Psoas muscle (tissue), 7 donors: Measurements from ENCODE around the gene SLC34A3. TPM values are rescaled to one million over a fixed set of nuclear protein-coding genes. Genes with fewer than 3 reads are reported as not detected.

ENCODE experiments used
- polyA plus RNA-seq, 3 donors: library from polyadenylated mRNA; stranded (reverse); fragments of 200-250 nt; gene quantifications; one replicate each; pipeline ENCODE4 v1.2.3, GENCODE V29; 2013
- total RNA-seq, 4 donors: library from RNA; stranded (reverse); fragmentation: NEBNext Ultra II Directional in 2 of 4; extraction: Animal tissue kit (Norgen Biotek cat#: 25700) in 2 of 4; gene quantifications; one replicate each; pipeline versions ENCODE4 v1.2.1 to v1.2.4, GENCODE V29; 2021 to 2023
- donor health status: healthy with polysubstance abuse.
- donor health status: DM: no; HTN: no; CAD: no; lungs with moderate emphysema.
- donor health status: Bipolar disorder and iron deficiency.
- donor health status: healthy.
- donor health status: DM: no; HTN: no; CAD: no.
- donor health status: DM: no; HTN: no; CAD: no.
- donor health status: DM: yes; HTN: yes; CAD: no.

SLC34A3 gene
- total and polyA plus RNA-seq, 7 donors = not detected

Other genes with a start within 250 kb of the SLC34A3 start
Only the 30 nearest of the 31 such genes appear.
- gene PAXX, start 238.5 kb upstream of the SLC34A3 start, total RNA-seq = 10 to 100 TPM in 3 of 4 donors, 1 to 10 TPM in 1; 9.4 to 15.6 (median 12.4) TPM
- gene PAXX, start 238.5 kb upstream of the SLC34A3 start, polyA plus RNA-seq = 10 to 100 TPM; 16.5 to 39.2 (median 25.2) TPM
- under 1 TPM in 3 of 4 donors, not detected in 1; 0.38 to 0.90 (median 0.54) TPM for gene CLIC3, start 234.3 kb upstream of the SLC34A3 start, total RNA-seq
- gene CLIC3, start 234.3 kb upstream of the SLC34A3 start, polyA plus RNA-seq = under 1 TPM; 0.55 to 0.94 (median 0.79) TPM
- gene ABCA2, start 202.7 kb upstream of the SLC34A3 start, total RNA-seq = 10 to 100 TPM; 12.2 to 23.5 (median 18.3) TPM
- gene ABCA2, start 202.7 kb upstream of the SLC34A3 start, polyA plus RNA-seq = 10 to 100 TPM in 1 of 3 donors, 1 to 10 TPM in 2; 6.9 to 11.1 (median 8.5) TPM
- gene FUT7, start 198.8 kb upstream of the SLC34A3 start, total RNA-seq = under 1 TPM in 1 of 4 donors, not detected in 3; 0.08 TPM
- gene FUT7, start 198.8 kb upstream of the SLC34A3 start, polyA plus RNA-seq = under 1 TPM in 2 of 3 donors, not detected in 1; 0.01 to 0.06 TPM
- gene NPDC1, start 184.7 kb upstream of the SLC34A3 start, total RNA-seq = 10 to 100 TPM; 17.3 to 32.1 (median 22.6) TPM
- 10 to 100 TPM; 14.8 to 23.2 (median 17.6) TPM for gene NPDC1, start 184.7 kb upstream of the SLC34A3 start, polyA plus RNA-seq
- gene ENTPD2, start 176.8 kb upstream of the SLC34A3 start, total RNA-seq = 1 to 10 TPM in 2 of 4 donors, under 1 TPM in 2; 0.59 to 1.4 (median 0.95) TPM
- under 1 TPM; 0.17 to 0.29 (median 0.28) TPM for gene ENTPD2, start 176.8 kb upstream of the SLC34A3 start, polyA plus RNA-seq
- under 1 TPM; 0.10 to 0.15 (median 0.12) TPM for gene SAPCD2, start 160.3 kb upstream of the SLC34A3 start, total RNA-seq
- gene SAPCD2, start 160.3 kb upstream of the SLC34A3 start, polyA plus RNA-seq = under 1 TPM in 2 of 3 donors, not detected in 1; 0.18 to 0.22 TPM
- gene UAP1L1, start 153.4 kb upstream of the SLC34A3 start, total RNA-seq = 1 to 10 TPM; 1.8 to 4.5 (median 3.0) TPM
- 1 to 10 TPM; 1.5 to 2.4 (median 1.7) TPM for gene UAP1L1, start 153.4 kb upstream of the SLC34A3 start, polyA plus RNA-seq
- gene MAN1B1, start 143.9 kb upstream of the SLC34A3 start, total RNA-seq = 10 to 100 TPM; 13.5 to 18.1 (median 14.4) TPM
- 10 to 100 TPM; 13.1 to 24.4 (median 21.8) TPM for gene MAN1B1, start 143.9 kb upstream of the SLC34A3 start, polyA plus RNA-seq
- gene DPP7, start 116.2 kb upstream of the SLC34A3 start, total RNA-seq = 10 to 100 TPM; 43.2 to 75.3 (median 67.5) TPM
- gene DPP7, start 116.2 kb upstream of the SLC34A3 start, polyA plus RNA-seq = 10 to 100 TPM; 34.8 to 67.7 (median 61.3) TPM
- gene GRIN1, start 91.7 kb upstream of the SLC34A3 start, total RNA-seq = not detected
- gene GRIN1, start 91.7 kb upstream of the SLC34A3 start, polyA plus RNA-seq = under 1 TPM in 1 of 3 donors, not detected in 2; 0.06 TPM
- gene LRRC26, start 60.9 kb upstream of the SLC34A3 start, total RNA-seq = not detected
- not detected for gene LRRC26, start 60.9 kb upstream of the SLC34A3 start, polyA plus RNA-seq
- not detected for gene TMEM210, start 58.8 kb upstream of the SLC34A3 start, total RNA-seq
- not detected for gene TMEM210, start 58.8 kb upstream of the SLC34A3 start, polyA plus RNA-seq
- gene ANAPC2, start 42.3 kb upstream of the SLC34A3 start, total RNA-seq = 10 to 100 TPM; 20.5 to 32.1 (median 24.3) TPM
- 10 to 100 TPM; 13.0 to 22.6 (median 21.6) TPM for gene ANAPC2, start 42.3 kb upstream of the SLC34A3 start, polyA plus RNA-seq
- 10 to 100 TPM; 51.5 to 65.4 (median 54.4) TPM for gene SSNA1, start 42.2 kb upstream of the SLC34A3 start, total RNA-seq
- gene SSNA1, start 42.2 kb upstream of the SLC34A3 start, polyA plus RNA-seq = 100 to 1,000 TPM; 101 to 176 (median 142) TPM
- gene TPRN, start 30.2 kb upstream of the SLC34A3 start, total RNA-seq = 10 to 100 TPM in 2 of 4 donors, 1 to 10 TPM in 2; 8.0 to 11.3 (median 9.8) TPM
- gene TPRN, start 30.2 kb upstream of the SLC34A3 start, polyA plus RNA-seq = 10 to 100 TPM in 1 of 3 donors, 1 to 10 TPM in 2; 3.6 to 11.1 (median 6.7) TPM
- gene TMEM203, start 25.3 kb upstream of the SLC34A3 start, total RNA-seq = 10 to 100 TPM; 31.2 to 40.1 (median 36.0) TPM
- gene TMEM203, start 25.3 kb upstream of the SLC34A3 start, polyA plus RNA-seq = 10 to 100 TPM; 30.6 to 71.6 (median 47.7) TPM
- 1 to 10 TPM; 2.2 to 4.4 (median 3.7) TPM for gene NDOR1, start 25.2 kb upstream of the SLC34A3 start, total RNA-seq
- 1 to 10 TPM; 1.5 to 6.3 (median 6.2) TPM for gene NDOR1, start 25.2 kb upstream of the SLC34A3 start, polyA plus RNA-seq
- 10 to 100 TPM in 1 of 4 donors, 1 to 10 TPM in 3; 4.8 to 12.8 (median 8.1) TPM for gene RNF208, start 8.7 kb upstream of the SLC34A3 start, total RNA-seq
- gene RNF208, start 8.7 kb upstream of the SLC34A3 start, polyA plus RNA-seq = 1 to 10 TPM; 5.9 to 6.4 (median 6.1) TPM
- under 1 TPM in 3 of 4 donors, not detected in 1; 0.18 to 0.77 (median 0.32) TPM for gene CYSRT1, start 5.7 kb upstream of the SLC34A3 start, total RNA-seq
- 1 to 10 TPM in 1 of 3 donors, under 1 TPM in 2; 0.08 to 1.1 (median 0.11) TPM for gene CYSRT1, start 5.7 kb upstream of the SLC34A3 start, polyA plus RNA-seq
- gene RNF224, start 3.4 kb upstream of the SLC34A3 start, total RNA-seq = not detected
- gene RNF224, start 3.4 kb upstream of the SLC34A3 start, polyA plus RNA-seq = under 1 TPM in 1 of 3 donors, not detected in 2; 0.01 TPM
- 100 to 1,000 TPM; 111 to 273 (median 230) TPM for gene TUBB4B, start 10.4 kb downstream of the SLC34A3 start, total RNA-seq
- gene TUBB4B, start 10.4 kb downstream of the SLC34A3 start, polyA plus RNA-seq = 100 to 1,000 TPM; 350 to 838 (median 389) TPM
- not detected for gene STPG3, start 20.4 kb downstream of the SLC34A3 start, total RNA-seq
- gene STPG3, start 20.4 kb downstream of the SLC34A3 start, polyA plus RNA-seq = under 1 TPM in 1 of 3 donors, not detected in 2; 0.08 TPM
- 10 to 100 TPM; 39.1 to 53.7 (median 42.8) TPM for gene NELFB, start 24.4 kb downstream of the SLC34A3 start, total RNA-seq
- gene NELFB, start 24.4 kb downstream of the SLC34A3 start, polyA plus RNA-seq = 10 to 100 TPM; 43.2 to 74.3 (median 58.5) TPM
- 1 to 10 TPM; 1.7 to 2.3 (median 2.1) TPM for gene TOR4A, start 46.8 kb downstream of the SLC34A3 start, total RNA-seq
- 1 to 10 TPM in 2 of 3 donors, under 1 TPM in 1; 0.77 to 2.3 (median 1.1) TPM for gene TOR4A, start 46.8 kb downstream of the SLC34A3 start, polyA plus RNA-seq
- gene NRARP, start 71.4 kb downstream of the SLC34A3 start, total RNA-seq = 1 to 10 TPM; 3.5 to 7.5 (median 5.3) TPM
- gene NRARP, start 71.4 kb downstream of the SLC34A3 start, polyA plus RNA-seq = 1 to 10 TPM in 1 of 3 donors, under 1 TPM in 2; 0.73 to 1.4 (median 0.91) TPM
- gene EXD3, start 192.3 kb downstream of the SLC34A3 start, total RNA-seq = 10 to 100 TPM in 2 of 4 donors, 1 to 10 TPM in 2; 6.7 to 11.2 (median 9.7) TPM
- gene EXD3, start 192.3 kb downstream of the SLC34A3 start, polyA plus RNA-seq = 1 to 10 TPM; 5.7 to 9.9 (median 7.2) TPM
- gene NOXA1, start 192.5 kb downstream of the SLC34A3 start, total RNA-seq = 1 to 10 TPM in 3 of 4 donors, under 1 TPM in 1; 0.62 to 5.1 (median 2.5) TPM
- gene NOXA1, start 192.5 kb downstream of the SLC34A3 start, polyA plus RNA-seq = 1 to 10 TPM in 1 of 3 donors, under 1 TPM in 2; 0.43 to 1.0 (median 0.83) TPM
- gene ENTPD8, start 210.5 kb downstream of the SLC34A3 start, total RNA-seq = not detected
- gene ENTPD8, start 210.5 kb downstream of the SLC34A3 start, polyA plus RNA-seq = under 1 TPM in 1 of 3 donors, not detected in 2; 0.01 TPM
- gene NSMF, start 228.4 kb downstream of the SLC34A3 start, total RNA-seq = 10 to 100 TPM in 1 of 4 donors, 1 to 10 TPM in 3; 4.8 to 11.2 (median 6.4) TPM
- 10 to 100 TPM in 1 of 3 donors, 1 to 10 TPM in 2; 4.9 to 11.0 (median 5.7) TPM for gene NSMF, start 228.4 kb downstream of the SLC34A3 start, polyA plus RNA-seq